Measurements from ENCODE around the gene ANKDD1A.

Gene ANKDD1A

DNA sequence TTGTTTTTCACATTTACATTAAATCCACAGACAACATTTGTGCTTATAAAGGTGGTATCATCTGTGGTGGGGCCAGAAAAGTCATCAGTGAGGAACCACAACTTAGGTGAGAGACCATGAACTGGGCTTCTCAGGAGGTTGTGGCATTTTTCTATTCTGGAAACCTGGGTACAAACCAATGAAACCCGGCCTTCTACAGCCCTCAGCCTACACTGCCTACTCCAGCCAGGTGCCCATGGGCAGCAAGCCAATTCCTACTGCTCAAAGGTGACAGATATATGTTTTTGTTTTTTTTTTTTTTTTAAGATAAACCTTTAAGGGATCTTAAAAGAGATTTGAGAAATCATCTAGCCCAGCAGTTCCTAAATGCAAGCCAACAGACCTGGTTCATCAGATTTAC, 57.7 kb downstream of the ANKDD1A start:
- no peak for DNase-seq (ENCODE audit: low spot score)

- no peak for DNase-seq (ENCODE audit: low spot score)
Observed at GRCh38 chr15:64970698-64971097, 59.0 kb downstream of the ANKDD1A start.

DNA sequence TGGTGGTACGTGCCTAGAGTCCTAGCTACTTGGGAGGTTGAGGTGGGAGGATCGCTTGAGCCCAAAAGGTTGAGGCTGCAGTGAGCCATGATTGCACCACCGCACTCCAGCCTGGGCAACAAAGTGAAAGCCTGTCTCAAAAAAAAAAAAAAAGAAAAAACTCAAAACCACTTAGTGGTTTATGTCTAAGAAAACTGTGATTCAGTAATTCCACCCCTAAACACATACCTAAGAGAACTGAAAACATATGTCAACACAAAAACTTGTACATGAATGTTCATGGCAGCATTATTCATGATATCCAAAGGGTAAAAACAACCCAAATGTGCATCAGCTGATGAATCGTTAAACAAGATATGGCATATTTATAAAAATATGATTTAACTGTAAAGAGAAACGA, 63.7 kb downstream of the ANKDD1A start:
- no peak for DNase-seq (ENCODE audit: low spot score)

DNA sequence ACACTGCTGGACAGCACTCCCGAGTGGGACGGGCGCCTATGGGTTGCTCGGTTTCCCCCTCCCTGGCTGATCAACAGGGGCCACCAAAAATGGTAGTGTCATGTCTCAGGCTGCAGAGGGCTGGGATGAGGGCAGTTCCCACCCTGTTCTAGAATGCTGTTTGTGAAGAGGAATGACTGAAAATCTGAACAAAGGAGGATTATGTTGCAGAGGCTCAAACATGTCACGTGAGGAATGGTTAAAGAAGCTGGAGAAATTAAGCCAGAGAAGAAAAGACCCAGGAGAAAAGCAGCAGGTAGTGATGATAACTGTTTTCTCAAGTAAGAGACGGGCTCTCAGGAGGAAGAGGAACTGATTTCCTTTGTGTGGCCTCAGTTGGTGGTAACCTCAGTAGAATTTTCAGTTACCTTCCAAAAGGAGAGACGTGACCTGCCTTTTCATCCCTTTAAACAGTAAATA, 67.6 kb downstream of the ANKDD1A start:
- no peak for DNase-seq (ENCODE audit: low spot score)

DNA sequence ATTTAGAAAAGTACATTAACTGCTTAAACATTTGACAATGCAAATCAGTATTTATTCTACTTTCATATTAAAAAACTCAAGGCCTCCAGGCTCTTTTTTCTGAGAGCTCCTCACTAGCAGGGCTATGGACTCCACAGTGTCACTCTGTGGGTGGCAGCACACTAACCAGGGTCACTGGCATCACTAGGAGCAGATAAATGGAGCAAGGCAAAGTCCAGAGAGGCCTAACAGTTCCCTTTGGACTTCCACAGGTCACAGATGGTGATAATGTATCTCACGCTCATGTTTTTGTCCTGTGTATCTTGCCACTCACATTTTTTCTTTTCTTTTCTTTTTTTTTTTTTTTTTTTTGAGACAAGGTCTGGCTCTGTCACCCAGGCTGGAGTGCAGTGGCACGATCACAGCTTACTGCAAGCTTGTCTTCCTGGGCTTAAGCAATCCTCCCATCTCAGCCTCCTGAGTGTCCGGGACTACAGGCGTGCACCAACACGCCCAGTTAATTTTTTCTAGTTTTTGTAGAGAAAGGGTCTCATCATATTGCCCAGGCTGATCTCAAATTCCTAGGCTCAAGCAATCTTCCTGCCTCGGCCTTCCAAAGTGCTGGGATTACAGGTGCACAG, 70.2 kb downstream of the ANKDD1A start:
- no peak for DNase-seq (ENCODE audit: low spot score)

- no peak for DNase-seq (ENCODE audit: low spot score)
Observed at GRCh38 chr15:64982472-64982871, 70.8 kb downstream of the ANKDD1A start.

GRCh38 chr15:64985366-64986033, 73.8 kb downstream of the ANKDD1A start:
- DNase-seq (ENCODE audit: low spot score): no peak

- no peak for DNase-seq (ENCODE audit: low spot score)
Observed at GRCh38 chr15:64987136-64987535, 75.4 kb downstream of the ANKDD1A start.

DNA sequence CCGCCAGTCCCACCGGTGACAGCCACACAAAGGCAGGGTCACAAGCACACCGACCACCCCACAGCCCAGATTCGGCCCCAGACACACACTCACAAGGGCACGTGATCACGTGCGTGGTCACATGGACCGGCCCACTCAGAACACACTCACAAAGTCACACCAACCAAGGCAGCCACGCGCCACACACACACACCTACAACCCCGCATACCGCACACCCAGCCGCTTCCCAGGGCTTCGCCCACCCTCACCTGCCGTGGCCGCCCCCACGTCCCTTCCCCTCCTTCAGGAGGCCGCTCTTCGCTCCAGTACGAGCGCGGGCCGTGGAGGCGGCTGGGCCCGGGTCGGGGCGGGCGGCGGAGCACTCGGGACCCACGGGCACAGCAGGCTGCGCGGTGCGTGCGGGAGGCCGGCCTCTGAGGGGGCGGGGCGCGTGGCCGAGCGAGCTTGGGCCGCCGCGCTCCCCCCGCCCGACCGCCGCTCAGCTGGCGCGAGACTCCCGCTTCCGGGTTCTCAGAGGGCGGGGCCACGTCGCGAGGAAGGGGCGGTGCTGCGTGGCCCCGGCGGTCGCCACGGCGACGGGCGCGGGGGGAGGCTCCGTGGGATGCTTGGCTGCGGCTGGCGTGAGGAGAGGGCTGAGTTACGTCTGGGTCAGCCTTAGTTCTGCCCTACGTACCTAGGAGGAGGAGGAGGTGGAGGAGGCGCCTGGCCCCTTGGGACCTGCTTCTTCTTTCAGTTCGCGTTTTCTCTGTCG, 77.9 kb downstream of the ANKDD1A start, which contains the start of gene SPG21:
Gene SPG21, minus strand, starts transcription at position 499 of the 752 bp plus-strand sequence. CDS start 6,345 bp downstream, outside the sequence.
- peak; percentile 90 for DNase-seq (ENCODE audit: low spot score)

DNA sequence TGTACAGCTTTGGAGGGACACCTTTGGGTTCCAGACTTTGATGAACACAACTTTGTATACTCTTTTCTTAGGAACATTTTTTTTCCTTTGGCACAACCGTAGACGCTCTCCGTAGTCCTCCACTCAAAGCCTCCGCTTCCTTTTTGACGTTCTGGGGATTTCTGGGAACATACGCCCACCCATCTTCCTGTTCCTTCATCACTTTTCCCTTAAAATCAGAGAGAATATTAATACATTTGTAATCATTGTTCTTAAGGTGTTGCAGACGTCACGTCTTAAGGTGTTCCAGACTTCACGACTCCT, 78.4 kb downstream of the ANKDD1A start:
- no peak for DNase-seq (ENCODE audit: low spot score)

GRCh38 chr15:64991536-64992135, 79.9 kb downstream of the ANKDD1A start:
- DNase-seq (ENCODE audit: low spot score): no peak

DNA sequence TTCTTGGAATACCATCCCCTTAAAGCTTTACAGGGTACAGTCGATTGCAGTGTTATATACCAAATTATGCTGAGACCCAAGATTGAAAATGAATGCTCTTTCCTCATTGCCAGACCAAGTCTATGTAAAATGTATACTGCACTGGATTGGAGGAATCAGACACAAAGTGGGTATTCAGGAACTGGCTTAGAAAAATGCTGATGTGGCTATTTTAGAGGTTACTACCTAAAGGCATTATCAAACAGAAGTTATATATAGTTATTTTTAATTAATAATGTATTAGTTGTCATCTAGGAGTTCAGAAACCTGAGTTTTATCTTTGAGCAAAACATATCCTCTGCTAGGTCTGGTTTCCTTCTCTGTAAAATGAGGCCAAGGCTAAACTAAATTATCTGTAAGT, 81.6 kb downstream of the ANKDD1A start:
- DNase-seq (ENCODE audit: low spot score): no peak

- DNase-seq (ENCODE audit: low spot score): no peak
Observed at GRCh38 chr15:64997066-64997465, 85.4 kb downstream of the ANKDD1A start.

DNA sequence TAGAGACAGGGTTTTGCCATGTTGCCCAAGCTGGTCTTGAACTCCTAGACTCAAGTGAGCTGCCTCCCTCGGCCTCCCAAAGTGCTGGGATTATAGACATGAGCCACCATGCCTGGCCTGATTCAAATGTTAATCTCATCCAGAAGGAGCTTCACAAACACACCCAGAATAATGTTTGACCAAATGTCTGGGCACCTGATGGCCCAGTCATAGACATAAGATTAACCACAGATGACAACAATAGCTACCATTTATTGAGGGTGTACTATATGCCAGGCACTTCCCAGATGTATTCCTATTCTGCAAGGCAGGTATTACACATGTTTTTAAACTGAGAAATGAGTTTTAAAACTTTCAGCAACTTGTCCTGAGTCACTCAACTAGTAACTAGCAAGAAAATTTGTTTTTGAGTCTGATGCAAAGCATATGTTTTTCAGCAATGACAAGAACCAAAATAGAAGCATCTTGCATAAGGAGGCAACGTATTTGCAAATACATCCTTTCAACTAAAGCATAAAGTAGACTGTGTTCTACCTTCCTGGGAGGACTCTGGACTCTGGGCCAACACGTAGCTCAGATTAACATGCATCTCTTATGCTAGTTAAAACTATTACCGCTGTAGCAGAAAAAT, 86.2 kb downstream of the ANKDD1A start:
- no peak for DNase-seq (ENCODE audit: low spot score)

- no peak for DNase-seq (ENCODE audit: low spot score)
Observed at GRCh38 chr15:65004993-65005392, 93.3 kb downstream of the ANKDD1A start.

DNA sequence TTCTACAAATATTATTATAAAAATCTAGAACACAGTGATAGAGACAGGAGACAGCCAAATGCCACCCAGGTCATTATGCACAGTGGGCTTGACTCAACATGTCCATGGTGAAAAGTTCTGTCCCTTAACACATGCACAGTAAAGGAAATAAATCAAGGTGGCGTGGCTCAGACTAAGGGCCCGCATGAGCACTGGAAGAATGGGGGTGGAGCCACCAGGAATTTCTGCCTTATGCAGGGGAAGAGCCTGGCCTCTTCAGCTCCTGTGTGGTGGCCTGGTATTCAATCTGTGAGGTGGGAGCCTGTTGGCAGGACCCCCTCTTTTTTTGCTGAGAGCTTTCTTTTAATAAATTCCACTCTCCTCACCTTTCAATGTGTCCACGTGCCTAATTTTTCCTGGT, 95.2 kb downstream of the ANKDD1A start:
- no peak for DNase-seq (ENCODE audit: low spot score)

All from hematopoietic multipotent progenitor cell treated with erythropoietin and hydrocortisone succinate and interleukin-3 and kit ligand, for 15 days (in vitro differentiated cells).